Osteoblast (primary cell): ENCODE results near the gene RSPH9. TPM values are rescaled to one million over a fixed set of nuclear protein-coding genes. Genes with fewer than 3 reads are reported as not detected.
"Not testable (repeated sequence)": the region's sequence is repeated elsewhere in the genome, so short reads cannot be mapped to it uniquely, and the experiment has no call there.

Experiments
- DNase-seq: peaks from one replicate; pipeline ENCODE4 v3.0.0; 2011; ENCODE audit warnings: low spot score, mixed read lengths; ENCODE audit not compliant: insufficient read length; ENCODE audit errors: missing footprints
- H2AFZ ChIP-seq: 2 replicates; pipeline ENCODE4 v1.6.0; 2011; ENCODE audit warnings: mild to moderate bottlenecking, low read length
- H3K27ac ChIP-seq: 2 replicates; pipeline ENCODE4 v1.5.1; 2011; ENCODE audit warnings: mild to moderate bottlenecking, low read depth, low read length, moderate library complexity
- H3K27me3 ChIP-seq: 2 replicates; pipeline ENCODE4 v1.6.0; 2012; ENCODE audit warnings: mild to moderate bottlenecking, control low read depth, inconsistent platforms, low read length, moderate library complexity; ENCODE audit not compliant: insufficient read depth
- H3K36me3 ChIP-seq: 2 replicates; pipeline ENCODE4 v1.5.1; 2011; ENCODE audit warnings: mild to moderate bottlenecking, low read length, control low read depth, moderate library complexity; ENCODE audit not compliant: insufficient read depth
- H3K4me1 ChIP-seq: 2 replicates; pipeline ENCODE4 v1.5.1; 2011; ENCODE audit warnings: mild to moderate bottlenecking, low read length, control low read depth, moderate library complexity; ENCODE audit not compliant: insufficient read depth
- H3K4me2 ChIP-seq: 2 replicates; pipeline ENCODE4 v1.6.0; 2011; ENCODE audit warnings: mild to moderate bottlenecking, low read length; ENCODE audit not compliant: insufficient read depth
- H3K4me3 ChIP-seq: fragments of 200-600 bp; sonication (generic); 3 replicates; pipeline ENCODE4 v1.5.1; 2012; ENCODE audit warnings: mild to moderate bottlenecking, low read length, inconsistent platforms; ENCODE audit not compliant: insufficient read depth
- H3K79me2 ChIP-seq: 2 replicates; pipeline ENCODE4 v1.6.0; 2012; ENCODE audit warnings: mild to moderate bottlenecking, low read length, control low read depth, inconsistent platforms; ENCODE audit not compliant: insufficient read depth
- H3K9me3 ChIP-seq: 2 replicates; pipeline ENCODE4 v1.5.1; 2011; ENCODE audit warnings: low read depth, low read length, control low read depth
- H4K20me1 ChIP-seq: 2 replicates; pipeline ENCODE4 v1.6.0; 2012; ENCODE audit warnings: mild to moderate bottlenecking, low read length, control low read depth; ENCODE audit not compliant: insufficient read depth
- total RNA-seq: library from RNA; depleted of rRNA; stranded (reverse); fragments of >200 nt; gene quantifications from 2 replicates; pipeline ENCODE4 v1.2.3, GENCODE V29; 2012
- TF ChIP-seq, protein P1 (sequence below): IDR thresholded peaks from 2 replicates; pipeline ENCODE4 v1.5.1; 2011; ENCODE audit warnings: mild to moderate bottlenecking, low read depth, low read length, moderate library complexity; ENCODE audit errors: extremely low read depth

RSPH9 gene
- total RNA-seq, 1 donor: 0.36 TPM

- peak overlapping the region; percentile 97 for H2AFZ ChIP-seq
- DNase-seq: peak; percentile 98
- H3K4me3 ChIP-seq: peak overlapping the region; percentile 84
- peak overlapping the region; percentile 96 for H3K4me2 ChIP-seq
- H3K27me3 ChIP-seq: no peaks in the 10 kb centered on the region
- H3K27ac ChIP-seq: peak overlapping the region; percentile 85
- peaks cover 19% of the 10 kb centered on the region for H3K36me3 ChIP-seq
- no peaks in the 10 kb centered on the region for H3K9me3 ChIP-seq
- TF ChIP-seq, protein P1, sequence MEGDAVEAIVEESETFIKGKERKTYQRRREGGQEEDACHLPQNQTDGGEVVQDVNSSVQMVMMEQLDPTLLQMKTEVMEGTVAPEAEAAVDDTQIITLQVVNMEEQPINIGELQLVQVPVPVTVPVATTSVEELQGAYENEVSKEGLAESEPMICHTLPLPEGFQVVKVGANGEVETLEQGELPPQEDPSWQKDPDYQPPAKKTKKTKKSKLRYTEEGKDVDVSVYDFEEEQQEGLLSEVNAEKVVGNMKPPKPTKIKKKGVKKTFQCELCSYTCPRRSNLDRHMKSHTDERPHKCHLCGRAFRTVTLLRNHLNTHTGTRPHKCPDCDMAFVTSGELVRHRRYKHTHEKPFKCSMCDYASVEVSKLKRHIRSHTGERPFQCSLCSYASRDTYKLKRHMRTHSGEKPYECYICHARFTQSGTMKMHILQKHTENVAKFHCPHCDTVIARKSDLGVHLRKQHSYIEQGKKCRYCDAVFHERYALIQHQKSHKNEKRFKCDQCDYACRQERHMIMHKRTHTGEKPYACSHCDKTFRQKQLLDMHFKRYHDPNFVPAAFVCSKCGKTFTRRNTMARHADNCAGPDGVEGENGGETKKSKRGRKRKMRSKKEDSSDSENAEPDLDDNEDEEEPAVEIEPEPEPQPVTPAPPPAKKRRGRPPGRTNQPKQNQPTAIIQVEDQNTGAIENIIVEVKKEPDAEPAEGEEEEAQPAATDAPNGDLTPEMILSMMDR: no peak
- peaks cover 39% of the 10 kb centered on the region for H3K79me2 ChIP-seq
- H3K4me1 ChIP-seq: peaks cover 23% of the 10 kb centered on the region
- no peaks in the 10 kb centered on the region for H4K20me1 ChIP-seq
Observed at GRCh38 chr6:43629505-43630300, 15.1 kb upstream of the RSPH9 start.

DNA sequence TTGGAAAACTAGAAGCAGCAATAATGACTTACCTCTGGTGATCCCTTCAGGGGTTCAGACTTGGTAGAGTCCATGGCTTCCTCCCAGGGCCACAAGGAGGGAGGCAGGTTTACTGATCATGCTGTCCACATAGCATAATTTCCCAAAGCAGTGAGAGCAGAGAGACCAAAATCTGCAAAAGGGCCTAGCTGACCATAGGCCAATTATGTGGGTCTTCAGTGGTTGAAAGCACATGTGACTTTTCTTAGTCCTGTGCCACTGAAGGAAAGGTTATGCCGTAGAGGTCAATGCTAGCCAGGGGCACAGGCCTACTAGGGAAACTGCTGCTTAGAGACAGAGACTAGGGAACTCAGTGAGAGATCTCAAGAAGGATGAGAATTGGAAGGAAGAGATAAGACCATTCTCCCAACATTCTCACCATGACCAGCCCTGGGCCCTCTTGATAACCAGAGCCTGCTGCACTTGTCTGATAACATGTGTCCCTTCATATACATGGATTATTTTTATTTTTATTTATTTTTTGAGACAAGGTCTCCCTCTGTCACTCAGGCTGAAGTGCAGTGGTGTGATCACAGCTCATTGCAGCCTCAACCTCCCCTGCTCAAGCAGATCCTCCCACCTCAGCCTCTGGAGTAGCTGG lies 13.7 kb upstream of the RSPH9 start:
- H3K27me3 ChIP-seq: no peaks in the 10 kb centered on the region
- H3K4me2 ChIP-seq: no peak overlapping the region
- DNase-seq: no peak
- peaks cover 34% of the 10 kb centered on the region for H3K79me2 ChIP-seq
- no peak overlapping the region for H3K27ac ChIP-seq
- no peaks in the 10 kb centered on the region for H4K20me1 ChIP-seq
- H3K36me3 ChIP-seq: peaks cover 5% of the 10 kb centered on the region
- no peaks in the 10 kb centered on the region for H3K9me3 ChIP-seq
- peaks cover 23% of the 10 kb centered on the region for H3K4me1 ChIP-seq
- H3K4me3 ChIP-seq: no peak overlapping the region
- TF ChIP-seq, protein P1: no peak
- H2AFZ ChIP-seq: no peak overlapping the region

DNA sequence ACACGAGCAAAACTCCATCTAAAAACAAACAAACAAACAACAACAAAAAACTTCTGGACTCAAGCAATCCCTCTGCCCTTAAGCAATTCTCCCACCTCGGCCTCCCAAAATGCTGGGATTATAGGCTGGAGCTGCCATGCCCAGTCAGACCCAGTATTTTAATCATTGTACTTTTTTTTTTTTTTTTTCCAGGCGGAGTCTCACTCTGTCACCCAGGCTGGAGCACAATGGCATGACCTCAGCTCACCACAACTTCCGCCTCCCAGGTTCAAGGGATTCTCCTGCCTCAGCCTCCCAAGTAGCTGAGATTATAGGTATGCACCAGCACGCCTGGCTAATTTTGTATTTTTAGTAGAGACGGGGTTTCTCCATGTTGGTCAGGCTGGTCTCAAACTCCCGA lies 11.8 kb upstream of the RSPH9 start:
- not testable (repeated sequence) for H4K20me1 ChIP-seq, H3K4me3 ChIP-seq, H3K27ac ChIP-seq, H3K27me3 ChIP-seq, H3K9me3 ChIP-seq, DNase-seq, H3K36me3 ChIP-seq, H3K4me2 ChIP-seq, H2AFZ ChIP-seq
- Histone ChIP-seq H3K4me1 (peaks cover 17% of the 10 kb centered on the region), H3K79me2 (peaks cover 34% of the 10 kb centered on the region)

GRCh38 chr6:43634702-43635303 lies 10.0 kb upstream of the RSPH9 start:
- Histone ChIP-seq H2AFZ (peak overlapping the region; percentile 96), H3K4me3 (peak overlapping the region; percentile 79), H3K27ac (no peak overlapping the region), H3K36me3 (peaks cover 15% of the 10 kb centered on the region), H3K79me2 (peaks cover 39% of the 10 kb centered on the region), H4K20me1 (peaks cover 12% of the 10 kb centered on the region), H3K9me3 (no peaks in the 10 kb centered on the region), H3K4me1 (peaks cover 11% of the 10 kb centered on the region), H3K4me2 (no peak overlapping the region), H3K27me3 (no peaks in the 10 kb centered on the region)
- TF ChIP-seq, protein P1: no peak
- no peak for DNase-seq
